ENCODE measurements around the gene MAU2. TPM values are rescaled to one million over a fixed set of nuclear protein-coding genes. Genes with fewer than 3 reads are reported as not detected.

MAU2 gene
- total and polyA plus RNA-seq, 10 of the 15 experiments (the other 5 are each of a cell fraction or from before 2014, with no cell fraction given) = 1.8 to 47.2 (median 22.1) TPM

GRCh38 chr19:19406878-19407632 lies 86.4 kb downstream of the MAU2 start (continued):
- TF ChIP-seq POLR2AphosphoS5 (IDR thresholded peaks at IDR 0.05; ENCODE audit: low read length) = 0 out of 2 replicates have a peak, but pooled peaks have one; percentile 34
- no peak for TF ChIP-seq STAT1 (conservative IDR thresholded peaks at IDR 0.05)
- 0 out of 4 replicates have a peak, but pooled peaks of 1 of the 2 experiments have one; percentile 15 for TF ChIP-seq BHLHE40 (IDR thresholded peaks at IDR 0.05; ENCODE audit: borderline replicate concordance in 1 of 2, low read depth in 2 of 2, low read length in 1 of 2)
- no peak for TF ChIP-seq ASH2L (IDR thresholded peaks at IDR 0.05; ENCODE audit: borderline replicate concordance, low read depth)
- no peak for TF ChIP-seq PAX5 (IDR thresholded peaks at IDR 0.05; ENCODE audit: borderline replicate concordance, low read depth, low read length)
- TF ChIP-seq TCF7 (IDR thresholded peaks at IDR 0.05; ENCODE audit: borderline replicate concordance) = no peak
- 0 out of 2 replicates have a peak, but pooled peaks have one; percentile 11 for TF ChIP-seq CREM (IDR thresholded peaks at IDR 0.05; ENCODE audit: low read depth)
- TF ChIP-seq DPF2 (IDR thresholded peaks at IDR 0.05) = peak; percentile 52; the same call in 1 of the 2 replicates
- TF ChIP-seq, protein P1, sequence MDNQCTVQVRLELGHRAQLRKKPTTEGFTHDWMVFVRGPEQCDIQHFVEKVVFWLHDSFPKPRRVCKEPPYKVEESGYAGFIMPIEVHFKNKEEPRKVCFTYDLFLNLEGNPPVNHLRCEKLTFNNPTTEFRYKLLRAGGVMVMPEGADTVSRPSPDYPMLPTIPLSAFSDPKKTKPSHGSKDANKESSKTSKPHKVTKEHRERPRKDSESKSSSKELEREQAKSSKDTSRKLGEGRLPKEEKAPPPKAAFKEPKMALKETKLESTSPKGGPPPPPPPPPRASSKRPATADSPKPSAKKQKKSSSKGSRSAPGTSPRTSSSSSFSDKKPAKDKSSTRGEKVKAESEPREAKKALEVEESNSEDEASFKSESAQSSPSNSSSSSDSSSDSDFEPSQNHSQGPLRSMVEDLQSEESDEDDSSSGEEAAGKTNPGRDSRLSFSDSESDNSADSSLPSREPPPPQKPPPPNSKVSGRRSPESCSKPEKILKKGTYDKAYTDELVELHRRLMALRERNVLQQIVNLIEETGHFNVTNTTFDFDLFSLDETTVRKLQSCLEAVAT (IDR thresholded peaks at IDR 0.05) = no peak
- no peak for TF ChIP-seq BCL11A (IDR thresholded peaks at IDR 0.05; ENCODE audit: low read depth, low read length)
- no peak for TF ChIP-seq TCF3 (IDR thresholded peaks at IDR 0.05; ENCODE audit: borderline replicate concordance, insufficient read depth, low read depth, low read length)
- no peak for TF ChIP-seq E4F1 (IDR thresholded peaks at IDR 0.05; ENCODE audit: borderline replicate concordance, partially characterized antibody)
- no peak for TF ChIP-seq ZNF384 (IDR thresholded peaks at IDR 0.05; ENCODE audit: borderline replicate concordance, low read depth, low read length)
- TF ChIP-seq HCFC1 (IDR thresholded peaks at IDR 0.05; ENCODE audit: low read length) = no peak
- TF ChIP-seq ZNF24 (IDR thresholded peaks at IDR 0.05) = no peak
- TF ChIP-seq NRF1 (conservative IDR thresholded peaks at IDR 0.05; ENCODE audit: low read depth, low read length) = no peak
- TF ChIP-seq RAD21 (IDR thresholded peaks at IDR 0.05; ENCODE audit: insufficient read depth, low read depth, low read length) = peak; percentile 48
- TF ChIP-seq ZBED1 (IDR thresholded peaks at IDR 0.05; ENCODE audit: borderline replicate concordance) = no peak
- TF ChIP-seq HSF1 (IDR thresholded peaks at IDR 0.05; ENCODE audit: low read depth, low read length) = no peak
- no peak for TF ChIP-seq NFXL1 (IDR thresholded peaks at IDR 0.05; ENCODE audit: borderline replicate concordance)
- TF ChIP-seq MYB (IDR thresholded peaks at IDR 0.05; ENCODE audit: borderline replicate concordance, low read depth, low read length) = no peak
- peak; percentile 28; the same call in 1 of the 2 replicates for TF ChIP-seq RUNX3 (IDR thresholded peaks at IDR 0.05; ENCODE audit: low read length)
- TF ChIP-seq YY1 (IDR thresholded peaks at IDR 0.05; ENCODE audit: low read depth, low read length) = no peak
- TF ChIP-seq POU2F2 (IDR thresholded peaks at IDR 0.05; ENCODE audit: borderline replicate concordance, low read depth, low read length) = no peak
- no peak for TF ChIP-seq EP300 (IDR thresholded peaks at IDR 0.05; ENCODE audit: borderline replicate concordance in 1 of 2, control insufficient read depth in 1 of 2, low read depth in 2 of 2, low read length in 2 of 2)
- TF ChIP-seq STAT3 (IDR thresholded peaks at IDR 0.05; ENCODE audit: low read depth, low read length) = no peak
- TF ChIP-seq MTA2 (IDR thresholded peaks at IDR 0.05; ENCODE audit: low read depth) = no peak
